Heart right ventricle (tissue), 16 donors: ENCODE results near the gene RAB11B. TPM values are rescaled to one million over a fixed set of nuclear protein-coding genes. Genes with fewer than 3 reads are reported as not detected.

ENCODE experiments used
- ATAC-seq, 8 donors: fragments of 200-7000 bp; cut with Tn5 transposase; one replicate each; pipeline ENCODE4 v1.9.1; 2020; ENCODE audit warnings: mild to moderate bottlenecking in 8 of 8, moderate library complexity in 8 of 8, moderate number of reproducible peaks in 1 of 8
- DNase-seq, 2 donors: peaks; one replicate each; pipeline ENCODE4 v3.0.0-alpha.2; 2020
- H3K27ac ChIP-seq, 10 donors: fragments of 200-600 bp; sonication (generic) in 2 of 10; one replicate each; pipeline versions ENCODE4 v1.5.0 to v1.8.0; 2020 to 2022; ENCODE audit warnings: mild to moderate bottlenecking in 3 of 10
- H3K27me3 ChIP-seq, 7 donors: fragments of 200-600 bp; one replicate each; pipeline ENCODE4 v1.8.0; 2021 to 2022; ENCODE audit warnings: mild to moderate bottlenecking in 2 of 7
- H3K36me3 ChIP-seq, 9 donors: fragments of 200-600 bp; sonication (generic) in 1 of 9; one replicate each; pipeline versions ENCODE4 v1.5.0 to v1.8.0; 2020 to 2022; ENCODE audit warnings: mild to moderate bottlenecking in 2 of 9
- H3K4me1 ChIP-seq, 9 donors: fragments of 200-600 bp; sonication (generic) in 1 of 9; one replicate each; pipeline versions ENCODE4 v1.5.0 to v1.8.0; 2020 to 2022; ENCODE audit warnings: mild to moderate bottlenecking in 4 of 9
- H3K4me3 ChIP-seq, 10 donors: fragments of 200-600 bp; sonication (generic) in 2 of 10; one replicate each; pipeline versions ENCODE4 v1.5.0 to v1.8.0; 2020 to 2022; ENCODE audit warnings: mild to moderate bottlenecking in 7 of 10, moderate library complexity in 2 of 10
- H3K9me3 ChIP-seq, 11 donors: fragments of 200-600 bp in 10 of 11; sonication (generic) in 2 of 11; one replicate each; pipeline versions ENCODE4 v1.5.0 to v1.8.0; 2013 to 2022; ENCODE audit warnings: mild to moderate bottlenecking in 2 of 11, control low read depth in 1 of 11, moderate library complexity in 1 of 11
- WGBS, 2 donors: extraction: QIAGEN DNeasy Blood & Tissue Kit; methylation state at CpG; one replicate each; pipeline ENCODE4 v1.1.7; 2013; ENCODE audit warnings: inconsistent platforms in 1 of 2; 5-methylcytosine and 5-hydroxymethylcytosine counted together
- intact Hi-C, 10 donors: fragments of 100-400 bp; cut with DNase I; formaldehyde crosslinking; loops; one replicate each; pipeline versions ENCODE4 v1.11.1 to v1.14.2; 2022
- polyA plus RNA-seq, 2 donors: library from polyadenylated mRNA; stranded (reverse); fragments of 200-250 nt; gene quantifications; one replicate each; pipeline ENCODE4 v1.2.3, GENCODE V29; 2013
- total RNA-seq, 10 donors: library from RNA; stranded (reverse); fragmentation: NEBNext Ultra II Directional in 3 of 10; extraction: Animal tissue kit (Norgen Biotek cat#: 25700) in 3 of 10; gene quantifications; one replicate each; pipeline versions ENCODE4 v1.2.1 to v1.2.4, GENCODE V29; 2021 to 2023
- TF ChIP-seq, protein P1 (sequence below), 9 donors: fragments of 200-600 bp; sonication (generic) in 2 of 9; IDR thresholded peaks; one replicate each; pipeline versions ENCODE4 v1.5.0 to v1.8.0; 2021 to 2022; ENCODE audit warnings: antibody characterized with exemption in 9 of 9, mild to moderate bottlenecking in 5 of 9, moderate library complexity in 1 of 9
- donor health status: Arrhythmogenic right ventricular cardiomyopathy.
- donor health status: ischemic (EF 13 %, LVEDD 7.1; RV severe dilation, severe dysfunction).
- donor health status: healthy with polysubstance abuse.
- donor health status: DM: no; HTN: yes; CAD: no.
- donor health status: DM: no; HTN: no; CAD: no.
- donor health status: ischemic (EF 25% LVEDD 6.9; RV normal size, moderate dysfunction).
- donor health status: ischemic (EF 25% LVEDD 5.7; RV mildly dilated, moderate dysfunction).
- donor health status: healthy.
- donor health status: DM: yes; HTN: yes; CAD: no.
- donor health status: Ischemic cardiomyopathy.
- donor health status: ischemic (EF 35%, LVEDD 5.7; RV mildly dilated, moderate dysfunction).
- donor health status: nonischemic (EF 11% LVEDD 7.7; RV severe dilation, severe dysfunction).
- donor health status: DM: yes; HTN: yes; CAD: no.
- donor health status: PGD.
- donor health status: ischemic (EF 29% LVEDD 5.4; RV normal size, mild dysfunction).
- donor health status: nonischemic (EF 23%, LVEDD 6.1; RV moderate dilation, normal function).

RAB11B gene
- total and polyA plus RNA-seq, 12 donors: 111 to 178 (median 156) TPM

DNA sequence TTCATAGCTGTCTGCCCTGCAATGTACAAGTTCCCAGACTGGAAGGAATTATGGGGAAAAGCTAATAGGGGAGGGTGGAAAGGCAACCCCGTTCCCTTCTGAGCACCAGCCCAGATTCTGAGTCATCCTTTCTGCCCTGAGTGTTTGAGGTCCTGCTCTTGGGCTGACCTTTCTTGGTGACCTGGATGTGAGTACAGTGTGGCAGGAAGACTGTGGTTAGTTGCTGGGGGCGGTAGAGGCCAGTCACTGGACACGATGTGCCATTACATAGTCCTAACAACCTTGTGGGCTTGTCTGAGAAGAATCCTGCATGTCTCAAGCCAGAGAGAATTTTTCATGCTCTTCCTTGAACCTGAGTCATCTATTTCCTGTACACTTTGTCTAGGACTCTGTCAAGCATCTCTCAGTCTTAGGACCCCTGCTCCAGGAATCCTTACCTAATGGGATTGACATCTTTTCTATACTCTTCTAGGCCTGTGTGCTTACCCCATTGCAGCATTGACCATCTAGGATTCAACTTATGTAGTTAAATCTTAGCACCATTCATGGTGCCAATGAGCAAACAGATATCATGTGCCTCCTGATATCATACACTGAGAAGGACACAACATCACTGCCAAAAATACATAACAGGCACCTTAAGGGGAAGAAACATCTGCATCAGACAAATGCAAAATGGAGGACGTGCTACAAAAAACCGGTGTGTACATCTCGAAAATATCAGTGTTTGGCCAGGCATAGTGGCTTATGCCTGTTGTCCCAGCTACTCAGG is 34.3 kb upstream of the RAB11B start:
- H3K4me1 ChIP-seq: peaks cover 3 to 44% (median 11%) of the 10 kb centered on the region in 9 donors
- H3K9me3 ChIP-seq: peaks cover 0 to 11% (median 0%) of the 10 kb centered on the region in 11 donors
- peaks cover 0 to 10% (median 0%) of the 10 kb centered on the region in 7 donors for H3K27me3 ChIP-seq
- WGBS, 2 donors: 71 to 76% methylated on average over 6 of the region's 6 CpGs
- TF ChIP-seq, protein P1, sequence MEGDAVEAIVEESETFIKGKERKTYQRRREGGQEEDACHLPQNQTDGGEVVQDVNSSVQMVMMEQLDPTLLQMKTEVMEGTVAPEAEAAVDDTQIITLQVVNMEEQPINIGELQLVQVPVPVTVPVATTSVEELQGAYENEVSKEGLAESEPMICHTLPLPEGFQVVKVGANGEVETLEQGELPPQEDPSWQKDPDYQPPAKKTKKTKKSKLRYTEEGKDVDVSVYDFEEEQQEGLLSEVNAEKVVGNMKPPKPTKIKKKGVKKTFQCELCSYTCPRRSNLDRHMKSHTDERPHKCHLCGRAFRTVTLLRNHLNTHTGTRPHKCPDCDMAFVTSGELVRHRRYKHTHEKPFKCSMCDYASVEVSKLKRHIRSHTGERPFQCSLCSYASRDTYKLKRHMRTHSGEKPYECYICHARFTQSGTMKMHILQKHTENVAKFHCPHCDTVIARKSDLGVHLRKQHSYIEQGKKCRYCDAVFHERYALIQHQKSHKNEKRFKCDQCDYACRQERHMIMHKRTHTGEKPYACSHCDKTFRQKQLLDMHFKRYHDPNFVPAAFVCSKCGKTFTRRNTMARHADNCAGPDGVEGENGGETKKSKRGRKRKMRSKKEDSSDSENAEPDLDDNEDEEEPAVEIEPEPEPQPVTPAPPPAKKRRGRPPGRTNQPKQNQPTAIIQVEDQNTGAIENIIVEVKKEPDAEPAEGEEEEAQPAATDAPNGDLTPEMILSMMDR (IDR thresholded peaks at IDR 0.05): no peak
- H3K36me3 ChIP-seq: no peaks in the 10 kb centered on the region
- peak overlapping the region in 1 of 10 donors; percentile 73 for H3K27ac ChIP-seq
- peak in 5 of 8 donors; percentile 40 to 85 (median 55) for ATAC-seq
- intact Hi-C loops: loop anchor here in 7 of 10 donors (2.0 to 10.0 kb wide), 7 partner anchors 41 to 229 kb away; partner anchors contain the start of gene PRAM1 (in 1 of the 7)
- no peak for DNase-seq
- H3K4me3 ChIP-seq: no peak overlapping the region

GRCh38 chr19:8357007-8357521 is 33.1 kb upstream of the RAB11B start:
- H3K4me3 ChIP-seq: no peak overlapping the region
- peaks cover 3 to 55% (median 22%) of the 10 kb centered on the region in 9 donors for H3K4me1 ChIP-seq
- H3K27me3 ChIP-seq: peaks cover 0 to 10% (median 0%) of the 10 kb centered on the region in 7 donors
- ATAC-seq (no peak), DNase-seq (no peak)
- H3K36me3 ChIP-seq: no peaks in the 10 kb centered on the region
- TF ChIP-seq, protein P1 (IDR thresholded peaks at IDR 0.05): no peak
- intact Hi-C loops: loop anchor here in 6 of 10 donors (5.0 to 10.0 kb wide), 5 partner anchors 40 to 228 kb away; partner anchors contain the start of gene PRAM1 (in 1 of the 6)
- H3K9me3 ChIP-seq: peaks cover 0 to 11% (median 0%) of the 10 kb centered on the region in 11 donors
- WGBS, 2 donors: 75 to 80% methylated on average over 4 of the region's 4 CpGs
- peak overlapping the region in 1 of 10 donors; percentile 26 for H3K27ac ChIP-seq

GRCh38 chr19:8358948-8359347 is 31.2 kb upstream of the RAB11B start:
- H3K4me1 ChIP-seq: peaks cover 5 to 55% (median 33%) of the 10 kb centered on the region in 9 donors
- intact Hi-C loops: loop anchor here in 6 of 10 donors (5.0 to 10.0 kb wide), 5 partner anchors 38 to 226 kb away; partner anchors contain the start of gene PRAM1 (in 1 of the 6)
- no peak for ATAC-seq
- H3K36me3 ChIP-seq: no peaks in the 10 kb centered on the region
- DNase-seq: no peak
- H3K4me3 ChIP-seq: no peak overlapping the region
- peaks cover 0 to 11% (median 0%) of the 10 kb centered on the region in 11 donors for H3K9me3 ChIP-seq
- TF ChIP-seq, protein P1 (IDR thresholded peaks at IDR 0.05): no peak
- H3K27me3 ChIP-seq: peaks cover 0 to 10% (median 0%) of the 10 kb centered on the region in 7 donors
- H3K27ac ChIP-seq: no peak overlapping the region
- WGBS, 2 donors: 92 to 94% methylated on average over 6 of the region's 6 CpGs

DNA sequence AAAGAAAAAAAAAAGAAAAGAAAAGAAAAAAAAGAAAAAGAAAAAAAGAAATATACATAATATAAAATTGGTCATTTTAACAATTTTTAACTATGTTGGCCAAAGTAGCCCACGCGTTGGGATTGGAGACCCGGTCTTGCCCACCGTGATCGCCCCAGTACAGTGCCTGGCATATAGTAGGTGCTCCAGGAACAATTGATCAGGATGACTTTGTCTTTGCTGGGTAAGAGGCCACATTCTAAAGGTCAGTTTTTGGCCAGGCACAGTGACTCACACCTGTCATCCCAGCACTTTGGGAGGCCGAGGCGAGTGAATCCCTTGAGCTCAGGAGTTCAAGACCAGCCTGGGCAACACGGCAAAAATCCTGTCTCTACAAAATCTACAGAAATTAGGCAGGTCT is 30.0 kb upstream of the RAB11B start:
- H3K27ac ChIP-seq: no peak overlapping the region
- intact Hi-C loops: no loop called here
- peaks cover 5 to 54% (median 36%) of the 10 kb centered on the region in 9 donors for H3K4me1 ChIP-seq
- DNase-seq (no peak), ATAC-seq (no peak)
- peaks cover 0 to 23% (median 0%) of the 10 kb centered on the region in 7 donors for H3K27me3 ChIP-seq
- peaks cover 0 to 11% (median 0%) of the 10 kb centered on the region in 11 donors for H3K9me3 ChIP-seq
- no peaks in the 10 kb centered on the region for H3K36me3 ChIP-seq
- WGBS, 2 donors: 86 to 89% methylated on average over 8 of the region's 8 CpGs
- TF ChIP-seq, protein P1 (IDR thresholded peaks at IDR 0.05): no peak
- H3K4me3 ChIP-seq: no peak overlapping the region
